ENCODE results near the gene HSF5.
"Not testable (repeated sequence)": the region's sequence is repeated elsewhere in the genome, so short reads cannot be mapped to it uniquely, and the experiment has no call there.

The HSF5 gene

DNA sequence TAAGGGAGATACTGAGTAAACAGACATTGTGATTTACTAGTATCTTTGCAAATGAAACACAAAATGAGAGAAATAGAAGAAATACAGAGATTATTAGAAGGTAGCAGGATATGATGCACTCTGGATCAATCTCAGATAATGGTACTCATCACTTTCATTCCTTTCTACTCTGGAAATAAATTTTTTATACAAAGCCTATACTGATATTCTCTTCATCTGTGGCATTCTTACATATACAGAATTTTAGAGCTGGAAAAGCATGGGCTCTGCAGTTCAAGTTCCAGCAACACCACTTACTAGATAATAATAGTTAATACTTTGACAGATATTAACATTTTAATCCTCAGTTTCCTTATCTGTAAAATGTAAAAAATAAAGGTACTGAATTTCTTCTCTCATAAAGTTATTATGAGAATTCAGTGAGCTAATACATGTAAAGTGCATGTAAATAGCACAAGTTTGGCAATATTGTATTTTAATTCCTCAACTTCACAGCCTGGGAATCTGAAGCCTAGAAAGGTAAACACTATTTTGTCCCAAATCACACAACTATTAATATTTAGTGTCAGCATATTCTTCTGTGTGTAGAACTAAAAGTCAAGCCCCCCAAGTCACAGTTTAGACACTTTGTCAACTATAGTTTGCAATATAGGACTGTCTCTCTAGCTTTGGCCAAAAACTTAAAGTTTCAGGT, 77.3 kb downstream of the HSF5 start:
- no peak for DNase-seq

DNA sequence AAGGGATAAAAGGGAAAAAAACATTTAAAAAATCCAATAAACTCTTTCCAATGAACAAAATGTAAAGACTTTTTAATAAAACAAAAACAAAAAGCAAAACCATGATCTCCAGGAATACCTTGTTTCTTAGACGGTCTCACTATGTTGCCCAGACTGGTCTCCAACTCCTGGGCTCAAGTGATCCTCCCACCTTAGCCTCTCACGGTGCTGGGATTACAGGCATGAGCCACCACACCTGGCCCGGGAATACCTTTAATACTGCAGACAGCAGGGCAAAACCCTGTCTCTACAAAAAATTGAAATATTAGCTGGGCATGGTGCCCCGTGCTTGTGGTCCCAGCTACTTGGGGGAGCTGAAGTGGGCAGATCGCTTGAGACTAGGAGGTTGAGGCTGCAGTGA, 78.8 kb downstream of the HSF5 start:
- no peak for DNase-seq

GRCh38 chr17:58403311-58403710, 84.9 kb downstream of the HSF5 start:
- DNase-seq, result no peak

DNA sequence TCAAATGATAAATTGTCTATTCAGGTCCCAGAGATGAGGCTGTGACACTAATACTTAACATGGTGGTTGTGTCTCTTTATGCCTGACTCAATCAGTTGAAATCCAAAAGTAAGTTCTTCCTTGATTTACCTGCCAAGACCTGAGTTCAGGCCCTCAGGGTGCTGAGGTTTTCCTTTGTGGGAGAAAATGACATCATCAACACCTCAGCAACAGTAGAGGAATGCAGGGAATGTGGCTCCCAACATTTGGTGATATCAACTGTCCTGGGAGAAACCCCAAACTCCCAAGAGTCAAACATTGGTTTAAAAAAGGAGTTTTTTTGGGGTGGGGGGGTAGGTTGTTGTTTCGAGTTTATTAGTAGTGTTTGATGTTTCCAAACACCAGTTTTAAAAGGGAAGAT, 85.5 kb downstream of the HSF5 start:
- DNase-seq, result no peak

DNA sequence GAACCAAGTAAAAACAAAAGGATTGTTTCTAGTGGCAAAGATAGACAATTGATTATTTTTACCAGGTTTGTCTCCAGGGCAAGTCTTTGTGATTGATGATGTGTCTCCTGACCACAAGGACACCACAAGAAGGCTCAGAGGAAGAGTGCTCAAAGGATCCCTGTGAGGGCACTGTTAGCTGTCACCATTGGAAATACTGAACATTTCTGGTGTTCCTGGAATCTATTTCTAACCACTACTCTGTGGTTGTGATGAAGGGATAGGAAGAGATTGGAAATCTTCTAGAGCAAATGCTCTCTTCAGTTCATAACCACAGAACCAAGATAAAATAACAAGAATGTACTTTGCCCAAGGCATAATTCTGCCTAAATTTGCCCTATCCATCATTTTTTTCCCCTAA, 86.2 kb downstream of the HSF5 start:
- DNase-seq, result no peak

DNA sequence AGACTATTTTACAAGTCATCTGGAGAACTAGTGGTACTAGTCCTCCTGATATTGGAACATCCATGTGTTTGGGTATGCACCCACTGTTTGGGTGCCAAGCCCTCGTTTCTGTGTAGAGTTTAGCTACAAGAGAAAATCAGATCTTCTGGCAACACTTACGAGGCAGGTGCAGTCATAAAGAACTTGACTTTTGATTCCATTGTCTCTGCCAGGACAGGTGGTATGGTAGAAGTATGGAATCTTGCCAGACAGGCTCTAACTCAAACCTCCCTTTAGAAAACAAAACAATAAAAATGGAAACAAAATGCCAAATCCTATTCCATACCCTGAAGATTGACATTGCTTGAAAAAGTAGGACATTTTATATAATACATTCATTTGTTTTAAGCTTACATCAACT, 86.9 kb downstream of the HSF5 start:
- DNase-seq, result no peak

- no peak for DNase-seq
Observed at GRCh38 chr17:58400826-58401225, 87.4 kb downstream of the HSF5 start.

GRCh38 chr17:58399974-58400373, 88.2 kb downstream of the HSF5 start:
- no peak for DNase-seq

DNA sequence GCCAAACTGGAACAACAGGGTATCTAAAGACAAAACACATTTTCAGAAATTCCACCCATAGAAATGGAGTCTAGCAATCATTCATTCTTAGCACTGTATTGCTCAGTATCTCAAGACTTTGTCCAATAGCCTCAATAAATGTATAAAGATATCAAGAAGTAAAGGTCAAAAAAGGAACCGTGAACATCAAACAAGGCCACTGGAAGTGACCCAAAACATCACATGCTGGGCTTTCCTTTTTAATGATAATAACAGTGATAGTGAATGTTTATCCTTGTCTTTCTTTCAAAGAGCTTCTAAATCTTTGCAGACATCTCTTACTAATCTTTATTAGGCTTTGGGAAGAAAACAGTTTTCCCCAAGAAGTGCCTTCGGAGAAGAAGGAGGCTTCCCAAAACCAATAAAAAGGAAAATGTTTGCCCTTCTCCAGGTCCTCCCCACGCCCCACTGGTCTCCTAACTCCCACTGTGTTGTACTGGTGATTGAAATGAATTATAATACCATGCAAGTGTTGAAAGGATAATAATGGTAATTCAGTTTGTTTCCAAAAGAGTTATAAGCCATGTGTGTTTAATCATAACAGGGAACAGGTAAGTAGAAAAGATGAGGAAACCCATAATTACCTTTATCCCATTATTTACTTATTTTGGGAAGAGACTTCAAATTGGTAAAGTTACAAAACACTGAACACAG, 89.5 kb downstream of the HSF5 start:
- no peak for DNase-seq

DNA sequence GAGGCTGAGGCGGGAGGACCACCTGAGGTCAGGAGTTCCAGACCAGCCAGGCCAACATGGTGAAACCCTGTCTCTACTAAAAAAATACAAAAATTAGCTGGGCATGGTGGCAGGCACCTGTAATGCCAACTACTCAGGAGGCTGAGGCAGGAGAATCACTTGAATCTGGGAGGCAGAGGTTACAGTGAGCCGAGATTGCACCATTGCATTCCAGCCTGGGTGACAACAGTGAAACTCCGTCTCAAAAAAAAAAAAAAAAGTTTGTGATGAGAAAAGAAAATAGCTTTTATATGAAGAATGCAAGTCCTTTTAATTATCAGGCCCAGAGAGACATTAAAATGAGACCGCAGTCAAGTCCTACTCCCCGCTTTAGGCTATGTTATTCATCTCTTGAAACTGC, 90.8 kb downstream of the HSF5 start:
- DNase-seq, result not testable (repeated sequence)

- no peak for DNase-seq
Observed at GRCh38 chr17:58396173-58396572, 92.0 kb downstream of the HSF5 start.

- no peak for DNase-seq
Observed at GRCh38 chr17:58394534-58395223, 93.5 kb downstream of the HSF5 start.

DNA sequence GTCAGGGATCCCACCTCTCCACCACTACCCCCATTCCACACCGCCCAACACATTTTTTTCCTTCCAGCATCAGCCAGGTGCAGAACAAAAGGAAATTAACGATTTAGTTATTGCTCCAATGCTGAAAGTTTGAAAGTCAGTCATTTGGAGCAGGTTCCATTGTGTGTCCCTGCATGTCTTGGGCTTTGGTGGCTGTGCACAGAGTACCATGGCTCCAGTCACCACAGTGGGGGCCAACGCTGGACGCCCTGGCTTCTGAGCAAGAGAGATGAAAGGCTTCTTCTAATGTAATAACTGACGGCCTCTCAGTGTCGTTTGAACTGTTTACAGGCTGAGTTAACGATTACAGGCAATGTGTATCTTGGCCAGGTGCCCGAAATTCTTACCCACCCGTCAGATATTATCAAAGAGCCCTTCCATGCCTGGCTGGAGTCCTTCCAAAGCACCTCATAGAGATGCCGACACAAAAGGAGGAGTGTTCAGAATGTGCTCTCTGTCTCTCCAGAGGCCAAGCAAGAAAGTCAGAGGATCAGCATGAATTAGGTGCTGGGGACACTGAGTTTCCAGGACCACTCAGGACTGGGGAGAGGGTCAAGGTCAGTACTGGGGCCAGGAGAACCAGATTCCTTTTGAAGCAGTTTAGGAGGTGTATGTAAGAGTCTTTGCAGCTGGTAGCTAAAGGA, 96.8 kb downstream of the HSF5 start:
- DNase-seq, result no peak

DNA sequence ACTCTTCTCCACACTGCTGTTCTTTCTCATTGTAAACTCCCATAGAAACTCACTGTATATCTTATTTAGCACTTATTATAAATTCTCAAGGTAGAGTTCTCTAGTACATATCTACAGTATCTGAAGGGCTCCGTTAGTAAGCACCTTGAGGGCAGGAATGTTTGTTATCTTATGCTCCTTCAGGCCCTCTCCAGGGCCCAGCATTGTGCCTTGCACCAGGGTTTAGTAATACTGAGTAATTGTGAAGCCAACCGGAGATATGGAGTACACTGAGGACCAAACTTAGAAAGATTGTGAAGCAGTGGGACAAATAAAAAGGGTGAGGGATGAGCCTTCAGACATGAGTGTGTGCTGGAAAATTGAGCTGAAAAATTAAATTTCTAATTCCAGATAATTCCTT, 97.3 kb downstream of the HSF5 start:
- DNase-seq, result no peak

DNA sequence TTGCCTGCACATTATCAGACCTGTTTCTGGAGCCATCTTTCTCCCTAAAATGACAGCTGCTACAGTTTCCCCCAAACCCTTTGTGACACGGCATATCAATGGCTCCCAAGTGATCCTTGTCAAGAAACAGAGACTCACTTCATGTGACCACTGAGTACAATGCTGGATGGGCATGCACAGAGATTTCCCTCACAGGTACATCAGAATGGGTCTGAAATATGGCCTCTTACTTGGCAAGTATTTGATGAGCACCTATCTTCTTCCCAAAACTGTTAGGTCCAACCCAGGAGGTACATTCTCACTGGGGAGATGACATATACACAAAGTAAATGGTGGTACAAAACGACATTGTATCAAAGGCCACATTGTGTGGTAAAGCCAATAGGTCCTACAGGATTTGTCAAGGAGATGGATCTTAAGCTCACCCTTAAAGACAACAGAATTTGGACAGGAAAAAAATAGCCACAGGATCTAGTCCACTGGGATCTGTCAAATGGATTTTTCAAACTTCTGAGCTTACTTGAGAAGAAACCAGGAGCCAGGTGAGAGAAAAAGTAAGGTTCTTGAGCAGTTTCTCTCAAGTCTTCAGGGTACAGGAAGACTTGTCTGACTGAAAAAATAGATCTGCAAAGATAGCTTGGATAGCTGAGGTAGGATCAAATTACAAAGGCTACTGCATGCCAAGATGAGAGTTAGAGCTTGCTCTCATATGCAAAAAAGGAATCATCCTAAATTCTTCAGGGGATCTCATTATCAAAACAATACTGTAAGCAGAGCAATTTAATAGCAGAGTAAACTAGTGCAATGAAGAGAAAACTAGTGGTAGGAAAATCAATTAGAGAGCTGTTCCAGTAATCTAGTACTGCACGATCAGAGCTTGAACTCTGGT, 99.7 kb downstream of the HSF5 start:
- DNase-seq, result no peak

GRCh38 chr17:58387834-58388233, 100.4 kb downstream of the HSF5 start:
- no peak for DNase-seq

DNA sequence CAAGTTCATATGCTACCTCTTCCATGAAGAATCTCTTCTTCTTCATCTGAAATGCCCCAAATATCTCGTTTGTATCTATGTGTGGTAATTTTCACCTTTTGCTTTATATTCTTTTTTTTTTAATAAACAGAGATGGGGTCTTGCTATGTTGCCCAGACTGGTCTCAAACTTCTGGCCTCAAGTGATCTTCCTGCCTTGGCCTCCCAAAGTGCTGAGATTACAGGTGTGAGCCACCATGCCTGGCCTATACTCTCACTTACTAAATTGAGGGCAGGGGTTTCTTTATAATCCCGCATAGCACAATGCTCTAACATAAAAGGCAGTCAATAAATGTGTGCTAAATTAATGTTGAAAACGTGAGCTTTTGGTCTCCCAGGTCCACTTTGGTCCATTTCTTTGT, 101.5 kb downstream of the HSF5 start:
- no peak for DNase-seq

- DNase-seq, result no peak
Observed at GRCh38 chr17:58385359-58385899, 102.8 kb downstream of the HSF5 start.

GRCh38 chr17:58384897-58385296, 103.3 kb downstream of the HSF5 start:
- no peak for DNase-seq

GRCh38 chr17:58383892-58384462, 104.2 kb downstream of the HSF5 start:
- no peak for DNase-seq

GRCh38 chr17:58382872-58383242, 105.4 kb downstream of the HSF5 start:
- DNase-seq, result no peak
